KOPT-K1 (cell line): ENCODE data around the gene PAX8.

Experiments
- H3K27ac ChIP-seq: fragments of 200-600 bp; sonication (generic); 2 replicates; pipeline ENCODE4 v1.5.1; 2016; ENCODE audit warnings: antibody characterized with exemption, mild to moderate bottlenecking, low read depth, low read length; ENCODE audit not compliant: poor library complexity, severe bottlenecking
- H3K36me3 ChIP-seq: fragments of 200-600 bp; sonication (generic); 2 replicates; pipeline ENCODE4 v1.5.1; 2017; ENCODE audit warnings: antibody characterized with exemption, mild to moderate bottlenecking, low read length, moderate library complexity; ENCODE audit not compliant: insufficient read depth
- H3K9me3 ChIP-seq: fragments of 200-600 bp; sonication (generic); 2 replicates; pipeline ENCODE4 v1.5.1; 2017; ENCODE audit warnings: antibody characterized with exemption, low read length, mild to moderate bottlenecking; ENCODE audit not compliant: insufficient read depth, poor library complexity, severe bottlenecking

Gene PAX8

GRCh38 chr2:113228991-113229716 lies 49.6 kb downstream of the PAX8 start:
- Histone ChIP-seq H3K27ac (no peak overlapping the region), H3K9me3 (no peaks in the 10 kb centered on the region), H3K36me3 (no peaks in the 10 kb centered on the region)

DNA sequence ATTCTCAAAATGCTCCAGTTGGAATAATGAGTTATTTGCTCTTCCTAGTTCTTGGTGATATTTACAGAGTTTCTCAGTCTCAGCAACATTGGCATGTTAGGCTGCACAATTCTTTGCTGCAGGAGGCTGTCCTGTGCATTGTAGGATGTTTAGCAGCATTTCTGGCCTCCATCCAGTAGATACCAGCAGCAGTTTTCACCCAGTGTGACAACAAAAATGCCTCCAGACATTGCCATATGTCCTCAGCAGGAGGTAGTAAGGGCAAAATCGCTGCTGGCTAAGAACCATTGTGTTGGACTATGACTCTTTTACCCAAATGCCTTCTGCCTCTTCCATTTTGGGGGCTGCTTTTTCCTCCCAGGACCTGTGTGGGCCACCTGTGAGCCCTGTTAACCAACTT lies 50.4 kb downstream of the PAX8 start:
- Histone ChIP-seq H3K9me3 (no peaks in the 10 kb centered on the region), H3K36me3 (no peaks in the 10 kb centered on the region), H3K27ac (no peak overlapping the region)

DNA sequence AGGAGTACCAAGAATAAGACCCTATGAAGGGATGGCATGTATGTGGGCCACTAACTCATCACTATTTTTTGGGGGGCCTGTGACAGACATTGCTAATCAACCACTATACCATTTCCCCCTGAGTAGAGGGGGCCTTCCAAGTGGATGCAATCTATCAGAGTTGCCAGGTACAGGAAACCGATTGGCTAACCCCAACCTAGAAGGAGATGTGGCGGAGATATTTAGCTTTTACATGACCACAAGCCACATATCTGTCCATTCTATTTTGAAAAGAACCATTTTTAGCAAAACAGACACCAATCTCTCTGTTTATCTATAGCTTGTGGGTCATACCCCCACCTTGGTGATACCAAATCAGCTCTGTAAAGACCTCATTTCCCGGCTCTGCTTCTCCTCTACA lies 51.0 kb downstream of the PAX8 start:
- no peaks in the 10 kb centered on the region for H3K9me3 ChIP-seq
- H3K36me3 ChIP-seq, result no peaks in the 10 kb centered on the region
- H3K27ac ChIP-seq, result no peak overlapping the region

DNA sequence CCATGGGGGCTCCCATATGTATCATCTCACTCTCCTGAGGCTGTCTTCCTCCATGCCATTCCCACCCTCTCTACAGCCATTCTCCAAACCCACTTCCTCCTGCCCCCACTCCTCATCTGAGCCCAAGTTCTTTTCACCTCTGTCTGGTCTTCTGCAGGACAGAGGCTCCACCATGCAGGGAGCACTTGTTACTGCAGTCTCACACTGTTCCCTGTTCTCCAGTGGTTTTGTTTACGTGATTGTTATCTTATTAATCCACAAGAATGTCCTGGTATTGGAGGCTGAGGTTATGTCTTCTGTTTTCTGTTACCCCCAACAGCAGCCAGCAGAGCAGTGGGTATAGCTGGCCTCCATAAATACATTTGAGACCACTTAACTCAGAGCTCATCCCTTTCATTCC lies 51.4 kb downstream of the PAX8 start:
- Histone ChIP-seq H3K36me3 (no peaks in the 10 kb centered on the region), H3K9me3 (no peaks in the 10 kb centered on the region), H3K27ac (no peak overlapping the region)

GRCh38 chr2:113226462-113226861 lies 52.3 kb downstream of the PAX8 start:
- H3K36me3 ChIP-seq, result no peaks in the 10 kb centered on the region
- no peak overlapping the region for H3K27ac ChIP-seq
- H3K9me3 ChIP-seq, result no peaks in the 10 kb centered on the region

- H3K36me3 ChIP-seq, result no peaks in the 10 kb centered on the region
- no peaks in the 10 kb centered on the region for H3K9me3 ChIP-seq
- H3K27ac ChIP-seq, result no peak overlapping the region
Measured at GRCh38 chr2:113225263-113226259, 53.2 kb downstream of the PAX8 start.

GRCh38 chr2:113224647-113225236 lies 54.0 kb downstream of the PAX8 start:
- H3K9me3 ChIP-seq, result no peaks in the 10 kb centered on the region
- H3K27ac ChIP-seq, result no peak overlapping the region
- H3K36me3 ChIP-seq, result no peaks in the 10 kb centered on the region

DNA sequence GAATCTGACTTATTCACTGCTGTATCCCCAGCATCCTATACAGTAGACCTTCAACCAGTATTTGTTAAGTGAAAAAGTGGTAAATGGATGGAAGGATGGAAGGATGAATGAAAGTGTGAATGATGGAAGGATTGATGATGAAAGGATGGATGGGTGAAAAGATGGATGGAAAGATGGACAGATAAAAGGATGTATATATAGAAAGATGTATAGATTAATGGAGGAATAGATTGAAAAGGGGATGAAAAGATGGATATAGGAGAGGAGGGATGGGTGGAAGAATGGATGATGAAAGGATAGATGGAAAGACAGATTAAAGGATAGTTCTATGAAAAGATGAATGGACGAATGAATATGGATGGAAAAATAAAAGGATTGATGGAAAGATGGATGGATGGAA lies 54.9 kb downstream of the PAX8 start:
- no peaks in the 10 kb centered on the region for H3K9me3 ChIP-seq
- no peak overlapping the region for H3K27ac ChIP-seq
- H3K36me3 ChIP-seq, result no peaks in the 10 kb centered on the region

DNA sequence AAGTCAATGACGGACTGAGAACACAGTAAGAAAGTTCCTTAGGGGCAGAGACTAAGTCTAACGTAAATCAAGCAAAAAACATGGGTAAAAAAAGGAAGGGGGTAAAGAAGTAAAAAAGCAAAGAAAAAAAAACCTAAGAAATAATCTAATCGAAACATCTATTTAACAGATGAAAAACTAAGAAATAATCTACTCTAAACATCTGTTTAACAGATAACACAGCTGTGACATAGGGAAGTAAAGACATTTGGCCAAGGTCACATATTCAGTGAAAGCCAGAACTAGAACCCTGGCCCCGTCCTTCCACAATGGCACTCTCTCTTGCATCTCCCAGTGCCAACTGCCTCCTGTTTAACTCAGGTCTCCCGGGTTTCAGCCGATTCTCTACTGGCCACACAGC lies 56.9 kb downstream of the PAX8 start:
- H3K36me3 ChIP-seq, result no peaks in the 10 kb centered on the region
- H3K27ac ChIP-seq, result no peak overlapping the region
- no peaks in the 10 kb centered on the region for H3K9me3 ChIP-seq

- Histone ChIP-seq H3K9me3 (no peaks in the 10 kb centered on the region), H3K36me3 (no peaks in the 10 kb centered on the region), H3K27ac (no peak overlapping the region)
Measured at GRCh38 chr2:113220970-113221708, 57.6 kb downstream of the PAX8 start.

DNA sequence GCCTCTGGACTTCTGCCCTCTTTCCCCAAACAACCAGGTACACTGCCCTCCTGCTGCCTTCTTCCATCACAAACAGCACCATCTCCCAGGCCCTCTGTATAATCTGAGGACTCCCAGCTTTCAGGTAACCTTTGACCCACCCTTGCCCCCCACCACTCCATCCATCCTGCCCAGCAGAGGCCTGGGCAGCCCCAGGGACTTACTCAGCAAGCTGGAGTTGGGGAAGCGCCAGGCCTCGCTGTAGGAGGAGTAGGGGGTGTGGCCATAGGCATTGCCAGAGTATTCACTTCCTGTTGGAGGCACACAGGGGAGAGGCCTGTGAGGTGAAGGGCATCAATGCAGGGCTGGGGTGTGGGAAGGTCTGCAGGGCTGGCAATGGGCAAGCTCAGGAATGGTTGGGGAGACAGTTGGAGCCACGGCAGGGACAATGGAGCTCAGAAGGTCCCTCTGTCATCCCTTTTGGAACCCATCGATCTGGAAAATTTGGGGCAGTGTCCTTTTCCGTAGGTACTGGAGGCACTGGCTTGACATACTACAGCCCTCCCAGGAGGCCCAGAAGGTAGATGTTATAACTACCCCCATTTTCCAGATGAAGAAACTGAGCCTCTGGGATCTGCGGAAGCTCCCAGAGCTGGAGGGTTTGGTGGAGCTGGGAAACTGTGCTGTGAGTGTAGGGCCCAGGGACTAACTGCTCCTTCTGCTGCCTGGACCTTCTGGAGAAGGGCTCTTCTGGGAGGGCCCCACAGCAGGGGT lies 58.7 kb downstream of the PAX8 start:
- Histone ChIP-seq H3K27ac (peak overlapping the region; percentile 18), H3K36me3 (no peaks in the 10 kb centered on the region), H3K9me3 (no peaks in the 10 kb centered on the region)

DNA sequence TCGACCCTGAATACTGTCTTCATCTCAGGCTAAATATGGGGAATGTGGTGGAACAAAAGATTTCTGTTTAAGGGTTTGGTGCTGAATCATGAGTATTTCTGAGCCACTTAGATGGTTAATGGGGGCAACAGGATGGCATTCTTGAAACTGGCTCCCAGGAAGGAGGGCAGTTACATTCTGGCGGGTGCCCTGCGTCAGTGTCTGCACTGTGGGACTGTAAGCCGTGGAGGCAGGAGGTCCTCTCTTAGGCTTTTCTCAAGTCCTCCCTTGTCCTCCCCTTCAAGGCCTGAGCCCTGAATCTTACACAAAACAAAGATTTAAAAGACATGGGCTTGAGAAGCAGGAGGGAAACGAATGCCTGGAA lies 59.2 kb downstream of the PAX8 start:
- peak overlapping the region; percentile 18 for H3K27ac ChIP-seq
- H3K9me3 ChIP-seq, result no peaks in the 10 kb centered on the region
- no peaks in the 10 kb centered on the region for H3K36me3 ChIP-seq

DNA sequence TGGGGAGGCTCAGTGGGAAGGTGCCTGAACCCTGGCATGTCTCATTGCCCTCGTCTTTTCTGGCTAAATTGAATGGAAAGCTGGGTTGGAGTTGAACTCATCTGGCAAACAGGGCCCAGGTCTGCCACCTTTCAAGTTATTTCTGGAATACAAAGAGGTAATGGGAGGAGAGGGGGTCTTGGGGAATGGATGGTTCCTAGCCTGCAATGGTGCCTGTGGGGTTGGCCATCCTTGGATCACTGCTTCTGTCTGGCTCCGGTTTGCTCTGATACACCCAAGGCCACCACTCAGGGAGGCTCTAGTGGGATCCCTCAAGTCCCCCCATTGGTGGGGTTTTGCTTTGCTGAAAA lies 59.7 kb downstream of the PAX8 start:
- no peaks in the 10 kb centered on the region for H3K9me3 ChIP-seq
- no peaks in the 10 kb centered on the region for H3K36me3 ChIP-seq
- H3K27ac ChIP-seq, result no peak overlapping the region

- H3K9me3 ChIP-seq, result no peaks in the 10 kb centered on the region
- H3K36me3 ChIP-seq, result no peaks in the 10 kb centered on the region
- H3K27ac ChIP-seq, result peak overlapping the region; percentile 5
Measured at GRCh38 chr2:113218283-113219091, 60.2 kb downstream of the PAX8 start.
